Mucosa of rectum (tissue), 2 donors: ENCODE data around the gene FAM184A.

Source experiments
- H3K27ac ChIP-seq, 2 donors: one replicate each; pipeline ENCODE4 v1.7.0; 2013; ENCODE audit warnings: inconsistent platforms in 2 of 2, low read depth in 2 of 2, low read length in 2 of 2
- H3K27me3 ChIP-seq, 2 donors: one replicate each; pipeline ENCODE4 v1.7.0; 2013; ENCODE audit warnings: low read length in 2 of 2; ENCODE audit not compliant: control insufficient read depth in 2 of 2, insufficient read depth in 2 of 2
- H3K36me3 ChIP-seq, 2 donors: one replicate each; pipeline ENCODE4 v1.7.0; 2013; ENCODE audit warnings: low read length in 2 of 2; ENCODE audit not compliant: control insufficient read depth in 2 of 2, insufficient read depth in 2 of 2
- H3K4me1 ChIP-seq, 2 donors: one replicate each; pipeline ENCODE4 v1.7.0; 2013; ENCODE audit warnings: low read length in 2 of 2, mild to moderate bottlenecking in 1 of 2; ENCODE audit not compliant: control insufficient read depth in 2 of 2, insufficient read depth in 2 of 2
- H3K4me3 ChIP-seq, 2 donors: one replicate each; pipeline ENCODE4 v1.7.0; 2013; ENCODE audit warnings: low read length in 2 of 2
- H3K9ac ChIP-seq, 2 donors: one replicate each; pipeline ENCODE4 v1.7.0; 2013; ENCODE audit warnings: low read length in 2 of 2, low read depth in 1 of 2, mild to moderate bottlenecking in 1 of 2
- H3K9me3 ChIP-seq, 2 donors: one replicate each; pipeline ENCODE4 v1.7.0; 2013; ENCODE audit warnings: low read length in 2 of 2; ENCODE audit not compliant: control insufficient read depth in 2 of 2
- donor health status: healthy.
- donor health status: Normal muscosa, but diverticular disease.

The FAM184A gene

GRCh38 chr6:118971682-118972081, 106.8 kb downstream of the FAM184A start:
- H3K27me3 ChIP-seq = no peaks in the 10 kb centered on the region

GRCh38 chr6:118970866-118971265, 107.6 kb downstream of the FAM184A start:
- no peaks in the 10 kb centered on the region for H3K9me3 ChIP-seq
- H3K9ac ChIP-seq = no peak overlapping the region
- H3K27ac ChIP-seq = no peak overlapping the region
- no peaks in the 10 kb centered on the region for H3K36me3 ChIP-seq
- H3K4me3 ChIP-seq = no peak overlapping the region
- no peaks in the 10 kb centered on the region for H3K4me1 ChIP-seq
- no peaks in the 10 kb centered on the region for H3K27me3 ChIP-seq

More at GRCh38 chr6:118971682-118972081, 106.8 kb downstream of the FAM184A start:
- Histone ChIP-seq H3K4me1 (no peaks in the 10 kb centered on the region), H3K27ac (no peak overlapping the region), H3K36me3 (no peaks in the 10 kb centered on the region), H3K4me3 (no peak overlapping the region), H3K9me3 (no peaks in the 10 kb centered on the region), H3K9ac (no peak overlapping the region)

GRCh38 chr6:118968416-118968815, 110.0 kb downstream of the FAM184A start:
- no peaks in the 10 kb centered on the region for H3K36me3 ChIP-seq

GRCh38 chr6:118967239-118967638, 111.2 kb downstream of the FAM184A start:
- Histone ChIP-seq H3K36me3 (no peaks in the 10 kb centered on the region), H3K4me3 (no peak overlapping the region), H3K9me3 (no peaks in the 10 kb centered on the region), H3K9ac (no peak overlapping the region), H3K27me3 (no peaks in the 10 kb centered on the region), H3K4me1 (no peaks in the 10 kb centered on the region), H3K27ac (no peak overlapping the region)

More at GRCh38 chr6:118968416-118968815, 110.0 kb downstream of the FAM184A start:
- H3K27me3 ChIP-seq = no peaks in the 10 kb centered on the region
- H3K27ac ChIP-seq = no peak overlapping the region
- no peaks in the 10 kb centered on the region for H3K9me3 ChIP-seq
- H3K9ac ChIP-seq = no peak overlapping the region
- H3K4me3 ChIP-seq = no peak overlapping the region
- H3K4me1 ChIP-seq = no peaks in the 10 kb centered on the region

GRCh38 chr6:118965843-118966370, 112.6 kb downstream of the FAM184A start:
- Histone ChIP-seq H3K4me3 (no peak overlapping the region), H3K36me3 (no peaks in the 10 kb centered on the region), H3K9me3 (no peaks in the 10 kb centered on the region), H3K27me3 (no peaks in the 10 kb centered on the region), H3K4me1 (no peaks in the 10 kb centered on the region), H3K9ac (no peak overlapping the region), H3K27ac (no peak overlapping the region)

GRCh38 chr6:118965371-118965770, 113.1 kb downstream of the FAM184A start:
- H3K9me3 ChIP-seq = no peaks in the 10 kb centered on the region
- H3K27me3 ChIP-seq = no peaks in the 10 kb centered on the region
- H3K4me1 ChIP-seq = no peaks in the 10 kb centered on the region
- H3K4me3 ChIP-seq = no peak overlapping the region
- H3K27ac ChIP-seq = no peak overlapping the region
- no peak overlapping the region for H3K9ac ChIP-seq
- H3K36me3 ChIP-seq = no peaks in the 10 kb centered on the region

- Histone ChIP-seq H3K9me3 (no peaks in the 10 kb centered on the region), H3K4me1 (no peaks in the 10 kb centered on the region), H3K36me3 (no peaks in the 10 kb centered on the region), H3K4me3 (no peak overlapping the region), H3K9ac (no peak overlapping the region), H3K27ac (no peak overlapping the region), H3K27me3 (no peaks in the 10 kb centered on the region)
These were observed 115.5 kb downstream of the FAM184A start for GRCh38 chr6:118963003-118963402.

- H3K9ac ChIP-seq = no peak overlapping the region
- H3K4me1 ChIP-seq = no peaks in the 10 kb centered on the region
- no peak overlapping the region for H3K4me3 ChIP-seq
- H3K36me3 ChIP-seq = no peaks in the 10 kb centered on the region
- no peak overlapping the region for H3K27ac ChIP-seq
- H3K27me3 ChIP-seq = no peaks in the 10 kb centered on the region
- no peaks in the 10 kb centered on the region for H3K9me3 ChIP-seq
These were observed 118.6 kb downstream of the FAM184A start for GRCh38 chr6:118959903-118960302.

GRCh38 chr6:118953391-118953790, 125.1 kb downstream of the FAM184A start:
- no peak overlapping the region for H3K4me3 ChIP-seq
- no peaks in the 10 kb centered on the region for H3K9me3 ChIP-seq
- H3K9ac ChIP-seq = no peak overlapping the region
- H3K36me3 ChIP-seq = no peaks in the 10 kb centered on the region
- no peaks in the 10 kb centered on the region for H3K27me3 ChIP-seq
- H3K4me1 ChIP-seq = no peaks in the 10 kb centered on the region
- no peak overlapping the region for H3K27ac ChIP-seq

GRCh38 chr6:118952683-118953082, 125.8 kb downstream of the FAM184A start:
- Histone ChIP-seq H3K9me3 (no peaks in the 10 kb centered on the region), H3K9ac (no peak overlapping the region), H3K27me3 (no peaks in the 10 kb centered on the region), H3K27ac (no peak overlapping the region), H3K36me3 (no peaks in the 10 kb centered on the region), H3K4me1 (no peaks in the 10 kb centered on the region), H3K4me3 (no peak overlapping the region)

GRCh38 chr6:118945217-118945616, 133.2 kb downstream of the FAM184A start:
- Histone ChIP-seq H3K36me3 (no peaks in the 10 kb centered on the region), H3K9ac (no peak overlapping the region), H3K4me1 (no peaks in the 10 kb centered on the region), H3K27me3 (no peaks in the 10 kb centered on the region), H3K4me3 (no peak overlapping the region), H3K27ac (no peak overlapping the region), H3K9me3 (peaks cover 3% of the 10 kb centered on the region in 2 donors)
